GM21381 (cell line): ENCODE results near the gene TMEM223.
A peak's percentile ranks its signal among the peaks of the same experiment; 100 is the strongest.
"Not testable (repeated sequence)": the region's sequence is repeated elsewhere in the genome, so short reads cannot be mapped to it uniquely, and the experiment has no call there.

Source experiments
- ATAC-seq: cut with Tn5 transposase; IDR thresholded peaks from one replicate; pipeline ENCODE4 v1.9.1; 2021; ENCODE audit warnings: mild to moderate bottlenecking, moderate library complexity; ENCODE audit not compliant: unreplicated experiment

TMEM223 gene

GRCh38 chr11:62804310-62805075 lies 12.7 kb upstream of the TMEM223 start:
- ATAC-seq = peak; percentile 4

- ATAC-seq = no peak
Measured at GRCh38 chr11:62801071-62801470, 9.3 kb upstream of the TMEM223 start.

- ATAC-seq = no peak
Measured at GRCh38 chr11:62799486-62799885, 7.7 kb upstream of the TMEM223 start.

GRCh38 chr11:62796281-62796680 lies 4.5 kb upstream of the TMEM223 start:
- no peak for ATAC-seq

- ATAC-seq = no peak
Measured at GRCh38 chr11:62794201-62794775, 2.5 kb upstream of the TMEM223 start.

GRCh38 chr11:62792202-62792575 lies 383 bp upstream of the TMEM223 start:
- no peak for ATAC-seq

GRCh38 chr11:62789576-62789975 lies 2.2 kb downstream of the TMEM223 start:
- ATAC-seq = no peak

- no peak for ATAC-seq
Measured at GRCh38 chr11:62788991-62789390, 2.8 kb downstream of the TMEM223 start.

GRCh38 chr11:62787005-62787759 lies 4.6 kb downstream of the TMEM223 start, which contains the start of gene TMEM179B:
TMEM179B (plus strand) TSS chr11:62787402; CDS start chr11:62787432, 30 bp downstream.
- peak; percentile 64 for ATAC-seq

GRCh38 chr11:62786318-62787004 lies 5.3 kb downstream of the TMEM223 start:
- peak; percentile 60 for ATAC-seq

- no peak for ATAC-seq
Measured at GRCh38 chr11:62782753-62783152, 9.1 kb downstream of the TMEM223 start.

GRCh38 chr11:62778441-62778840 lies 13.4 kb downstream of the TMEM223 start:
- ATAC-seq = no peak

- ATAC-seq = no peak
Measured at GRCh38 chr11:62777389-62777788, 14.4 kb downstream of the TMEM223 start.

GRCh38 chr11:62775646-62776045 lies 16.2 kb downstream of the TMEM223 start:
- no peak for ATAC-seq

GRCh38 chr11:62774407-62774806 lies 17.4 kb downstream of the TMEM223 start:
- no peak for ATAC-seq

- ATAC-seq = peak; percentile 83
Measured at GRCh38 chr11:62771144-62772021, 20.4 kb downstream of the TMEM223 start, which contains the start of gene TAF6L. TAF6L (plus strand) TSS chr11:62771396; CDS start chr11:62775784, 4,388 bp downstream.

GRCh38 chr11:62770778-62771143 lies 21.0 kb downstream of the TMEM223 start:
- no peak for ATAC-seq

GRCh38 chr11:62760867-62761227 lies 31.0 kb downstream of the TMEM223 start:
- not testable (repeated sequence) for ATAC-seq

GRCh38 chr11:62757846-62758788 lies 33.7 kb downstream of the TMEM223 start:
- no peak for ATAC-seq
